Measurements from ENCODE around the gene MTHFR.

The MTHFR gene

DNA sequence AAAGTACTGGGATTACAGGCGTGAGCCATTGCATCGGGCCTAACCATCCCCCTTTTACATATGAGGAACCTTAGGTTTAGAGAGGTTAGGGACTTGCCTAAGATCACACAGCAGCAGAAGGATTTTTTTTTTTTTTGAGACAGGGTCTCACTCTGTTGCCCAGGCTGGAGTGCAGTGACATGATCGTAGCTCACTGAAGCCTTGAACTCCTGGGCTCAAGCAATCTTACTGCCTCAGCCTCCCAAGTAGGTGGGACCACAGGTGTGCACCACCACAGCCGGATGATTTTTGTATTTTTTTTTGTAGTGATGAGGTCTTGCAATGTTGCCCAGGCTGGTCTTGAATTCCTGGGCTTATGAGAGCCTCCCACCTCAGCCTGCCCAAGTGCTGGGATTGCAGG is 46.0 kb downstream of the MTHFR start:
- DNase-seq (ENCODE audit: low read depth), result no peak

DNA sequence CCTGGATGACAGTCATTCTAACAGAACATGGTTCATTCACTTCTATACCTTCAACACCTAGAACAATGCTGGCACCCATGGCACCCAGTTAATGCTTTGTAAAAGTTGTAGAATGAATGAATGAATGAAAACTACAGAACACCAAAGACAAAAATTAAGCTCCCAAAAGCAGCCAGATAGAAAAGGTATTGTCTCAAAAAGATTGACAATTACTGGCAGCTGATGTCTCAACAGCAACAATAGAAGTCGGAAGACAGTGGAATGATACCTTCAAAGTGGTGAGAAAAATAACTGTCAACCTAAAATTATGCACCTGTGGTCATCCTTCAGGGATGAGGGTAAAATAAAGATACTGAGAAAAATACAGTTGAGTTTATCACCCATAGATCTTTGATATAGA is 48.7 kb downstream of the MTHFR start:
- no peak for DNase-seq (ENCODE audit: low read depth)

DNA sequence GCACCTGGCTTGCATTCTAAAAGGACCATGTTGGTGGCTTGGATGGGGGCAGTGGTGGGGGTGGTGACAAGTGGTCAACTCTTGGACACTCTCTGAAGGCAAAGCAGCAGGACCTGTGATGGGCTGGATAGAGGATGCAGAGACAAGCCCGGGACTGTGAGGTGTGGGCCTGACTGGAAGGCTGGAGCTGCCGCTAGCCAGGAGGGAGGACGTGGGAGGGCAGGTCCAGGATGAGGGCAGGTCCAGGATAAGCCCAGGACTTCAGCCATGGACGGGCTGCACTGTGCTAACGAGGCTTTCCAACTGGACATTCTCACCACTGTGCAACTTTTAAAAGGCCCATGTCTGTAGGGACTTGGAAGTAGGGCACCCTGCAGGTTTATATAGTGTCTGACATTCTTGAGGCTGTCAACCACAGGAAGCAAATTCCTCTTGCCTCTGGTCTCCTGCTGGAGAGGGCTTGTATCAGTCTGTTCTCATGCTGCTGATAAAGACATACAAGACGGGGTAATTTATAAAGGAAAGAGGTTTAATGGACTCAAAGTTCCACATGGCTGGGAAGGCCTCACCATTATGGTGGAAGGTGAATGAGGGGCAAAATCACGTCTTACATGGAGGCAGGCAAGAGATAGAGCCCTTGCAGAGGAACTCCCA is 52.1 kb downstream of the MTHFR start:
- no peak for DNase-seq (ENCODE audit: low read depth)

DNA sequence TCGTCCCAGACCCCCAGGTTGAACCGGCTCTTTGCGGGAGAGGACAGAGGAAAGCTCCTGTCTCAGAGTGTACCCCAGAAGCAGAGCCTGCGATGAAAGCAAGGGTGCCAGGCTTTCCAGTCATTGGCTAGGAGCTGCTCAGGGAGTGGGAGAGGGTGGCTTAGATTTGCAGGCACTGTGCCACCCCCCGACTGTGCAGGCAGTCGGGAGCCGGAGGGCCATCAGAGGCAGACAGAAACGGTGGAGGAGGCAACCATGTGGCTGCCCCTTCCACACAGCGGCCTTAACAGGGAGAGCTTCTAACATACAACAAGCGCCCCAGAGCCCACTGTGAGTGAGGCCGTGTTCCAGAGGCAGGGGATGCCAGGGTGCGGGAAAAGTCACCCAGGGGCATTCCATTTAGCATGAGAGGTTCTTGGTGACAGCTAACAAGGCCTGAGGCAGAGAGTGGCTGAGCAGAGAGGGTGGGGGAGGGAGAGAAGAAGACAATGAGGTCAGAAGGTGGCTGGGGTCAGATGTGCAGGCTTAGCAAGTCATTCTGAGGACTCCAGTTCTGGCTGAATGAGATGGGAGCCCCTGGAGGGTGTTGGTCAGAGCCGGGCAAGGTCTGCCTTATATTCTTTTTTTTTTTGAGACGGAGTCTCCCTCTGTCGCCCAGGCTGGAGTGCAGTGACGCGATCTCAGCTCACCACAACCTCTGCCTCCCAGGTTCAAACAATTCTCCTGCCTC is 53.2 kb downstream of the MTHFR start:
- DNase-seq (ENCODE audit: low read depth), result no peak

DNA sequence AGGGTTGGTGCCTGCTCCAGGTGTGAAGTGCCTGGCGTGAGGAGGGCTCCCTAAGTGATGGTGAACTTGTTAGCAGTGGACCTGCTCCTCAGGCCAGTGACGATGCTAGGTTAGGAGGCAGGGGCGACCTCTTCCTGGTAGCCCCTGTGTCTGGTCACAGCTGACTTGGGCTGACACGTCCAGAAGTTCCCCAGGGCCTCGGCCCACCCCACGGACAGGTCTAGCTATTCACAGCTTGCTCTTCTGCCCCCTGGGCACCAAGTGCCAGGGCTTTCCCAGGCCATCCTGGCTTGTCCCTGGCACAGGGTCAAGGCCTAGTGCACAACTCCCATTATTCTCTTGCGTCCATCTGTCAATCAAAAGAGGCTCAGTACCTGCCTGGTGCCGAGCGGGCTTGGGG is 54.7 kb downstream of the MTHFR start:
- no peak for DNase-seq (ENCODE audit: low read depth)

DNA sequence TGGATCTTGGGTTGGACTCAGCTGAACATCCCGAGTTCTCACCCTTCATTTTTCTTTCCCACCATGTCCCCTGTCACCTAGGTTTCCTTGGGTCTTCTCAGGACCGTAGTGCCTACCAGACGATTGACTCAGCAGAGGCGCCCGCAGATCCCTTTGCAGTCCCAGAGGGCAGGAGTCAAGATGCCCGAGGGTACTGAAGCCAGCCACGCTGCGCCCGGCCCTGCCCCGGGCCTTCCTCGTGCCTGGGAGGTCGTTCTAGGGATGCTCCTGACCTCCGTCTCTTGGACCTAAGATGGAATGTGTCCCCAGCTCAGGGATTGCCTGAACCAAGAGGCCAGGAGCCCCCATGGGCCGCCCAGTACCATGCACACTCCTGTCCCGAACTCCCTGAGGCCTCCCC is 55.8 kb downstream of the MTHFR start:
- no peak for DNase-seq (ENCODE audit: low read depth)

DNA sequence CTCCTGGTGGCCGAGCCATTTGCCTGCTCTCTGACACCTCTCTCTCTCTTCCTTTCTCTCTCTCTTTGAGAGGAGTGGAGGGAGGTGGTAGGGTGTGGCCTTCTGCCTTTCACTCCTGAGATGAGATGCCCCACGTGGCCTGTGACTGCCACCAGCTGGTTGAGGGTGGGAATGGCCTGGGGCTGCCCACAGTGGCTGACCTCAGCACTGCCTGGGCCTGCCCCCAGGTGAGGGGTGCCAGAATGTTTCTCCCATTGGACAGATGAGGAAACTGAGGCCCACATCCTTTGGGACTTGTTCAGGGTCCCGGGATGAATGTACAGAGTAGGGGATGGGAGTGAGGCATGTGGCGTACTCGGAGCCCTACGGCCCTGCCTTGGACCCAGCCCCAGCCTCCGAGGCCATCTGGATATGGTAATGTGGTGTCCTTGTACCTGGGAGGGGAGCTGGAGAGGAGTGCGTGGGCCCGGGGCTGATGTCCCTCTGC is 56.5 kb downstream of the MTHFR start:
- no peak for DNase-seq (ENCODE audit: low read depth)

DNA sequence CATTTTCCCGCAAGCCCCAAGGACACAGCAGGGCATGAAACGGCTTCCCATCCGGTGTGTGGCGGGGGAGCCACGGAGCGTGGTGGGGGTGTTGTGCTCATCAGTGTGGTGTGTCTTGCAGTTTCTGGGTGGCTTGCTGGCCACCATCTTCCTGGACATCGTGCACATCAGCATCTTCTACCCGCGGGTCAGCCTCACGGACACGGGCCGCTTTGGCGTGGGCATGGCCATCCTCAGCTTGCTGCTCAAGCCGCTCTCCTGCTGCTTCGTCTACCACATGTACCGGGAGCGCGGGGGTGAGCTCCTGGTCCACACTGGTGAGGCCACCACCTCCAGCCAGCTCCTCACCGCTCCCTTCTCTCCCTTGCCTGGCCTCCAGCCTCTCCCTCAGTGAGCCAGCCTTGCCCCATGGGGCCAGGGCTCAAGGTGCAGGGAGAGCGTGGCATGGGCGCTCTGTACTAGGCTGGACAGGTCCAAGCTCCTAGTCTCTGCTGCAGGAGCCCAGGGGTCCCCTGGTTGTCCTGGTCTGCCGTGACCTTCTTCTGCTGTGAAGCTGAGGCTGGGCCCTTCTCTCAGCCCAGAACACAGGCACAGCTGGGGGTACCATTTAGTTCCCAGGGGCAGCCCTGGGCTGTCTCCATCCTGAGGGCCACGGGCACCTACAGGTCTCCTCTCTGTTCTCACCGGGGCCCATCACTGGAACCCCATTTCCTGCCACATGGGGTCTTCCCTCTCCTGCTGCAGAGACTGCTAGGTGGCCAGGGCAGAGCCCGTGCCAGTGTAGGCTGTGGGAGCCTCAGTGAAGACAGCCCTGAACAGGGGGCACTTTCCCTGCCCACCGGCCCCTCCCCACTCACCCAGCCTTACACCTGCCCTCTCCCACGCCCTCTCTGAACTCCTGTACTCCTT is 57.2 kb downstream of the MTHFR start:
- DNase-seq (ENCODE audit: low read depth), result no peak

DNA sequence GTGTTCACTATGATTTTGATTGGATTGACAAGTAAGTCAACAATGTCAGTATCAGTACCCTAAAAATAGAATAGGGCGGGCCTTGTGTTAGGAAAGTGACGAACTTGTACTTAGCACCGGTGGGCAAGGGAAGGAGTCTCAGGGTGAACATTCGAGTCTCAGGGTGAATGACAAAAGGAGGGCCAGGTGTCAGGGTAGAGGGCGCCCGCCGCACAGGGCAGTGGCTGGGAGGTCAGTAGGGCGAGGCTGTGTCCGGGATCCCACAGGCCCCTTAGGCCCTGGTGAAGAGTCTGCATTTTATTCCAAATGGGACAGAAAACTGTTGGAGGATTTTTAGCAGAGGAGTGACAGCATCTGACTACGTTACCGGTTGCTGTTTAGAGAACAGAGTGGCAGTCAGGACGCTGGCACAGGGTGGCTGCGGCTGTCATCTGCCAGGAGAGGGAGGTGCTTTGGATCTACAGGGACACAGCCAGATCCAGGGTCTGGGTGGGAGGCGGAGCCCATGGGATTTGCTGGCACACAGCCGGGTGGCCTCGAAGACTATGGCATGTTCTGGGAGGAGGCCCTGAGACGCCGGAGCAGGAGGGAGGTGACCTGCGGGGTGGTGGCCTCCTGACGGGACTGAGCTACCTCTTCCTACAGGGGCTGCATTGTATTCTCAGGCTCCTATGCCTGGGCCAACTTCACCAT is 58.8 kb downstream of the MTHFR start:
- no peak for DNase-seq (ENCODE audit: low read depth)

DNA sequence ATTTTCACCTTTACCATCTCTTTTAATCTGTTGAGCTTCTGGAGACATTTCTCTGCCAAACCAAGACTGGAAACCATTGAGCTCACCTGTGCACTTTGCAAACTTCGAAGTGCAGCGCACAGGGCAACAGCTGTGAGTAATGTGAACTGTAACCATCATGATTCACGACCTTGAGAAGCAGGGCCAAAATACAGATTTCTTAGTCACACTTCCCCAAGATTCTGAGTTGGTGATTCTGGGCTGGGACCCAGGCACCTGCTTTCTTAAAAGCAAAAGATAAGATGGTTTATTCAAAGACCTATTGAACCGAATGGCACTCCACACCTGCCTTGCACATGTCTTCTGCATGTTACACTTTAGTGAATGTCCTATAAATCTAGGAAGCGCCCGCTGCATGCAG is 59.7 kb downstream of the MTHFR start:
- no peak for DNase-seq (ENCODE audit: low read depth)

DNA sequence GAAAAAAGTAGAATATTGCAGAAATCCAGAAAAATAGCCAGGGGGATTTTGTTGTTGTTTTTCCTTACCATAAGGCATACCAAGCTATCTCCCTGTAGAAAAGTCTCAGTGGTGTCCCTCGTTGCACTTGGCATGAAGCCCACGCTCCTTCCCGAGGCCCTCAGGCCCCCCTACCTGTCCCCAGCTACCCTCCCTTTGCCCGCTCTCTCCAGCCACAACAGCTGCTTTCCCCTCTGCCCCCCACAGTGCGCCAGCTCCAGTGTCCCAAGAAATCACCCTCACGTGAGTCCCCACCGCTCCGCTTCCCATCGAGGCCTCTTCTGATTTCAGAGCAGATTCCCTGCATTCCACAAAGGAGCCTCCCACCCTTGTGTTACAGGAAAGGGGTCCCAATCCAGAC is 61.5 kb downstream of the MTHFR start:
- no peak for DNase-seq (ENCODE audit: low read depth)

DNA sequence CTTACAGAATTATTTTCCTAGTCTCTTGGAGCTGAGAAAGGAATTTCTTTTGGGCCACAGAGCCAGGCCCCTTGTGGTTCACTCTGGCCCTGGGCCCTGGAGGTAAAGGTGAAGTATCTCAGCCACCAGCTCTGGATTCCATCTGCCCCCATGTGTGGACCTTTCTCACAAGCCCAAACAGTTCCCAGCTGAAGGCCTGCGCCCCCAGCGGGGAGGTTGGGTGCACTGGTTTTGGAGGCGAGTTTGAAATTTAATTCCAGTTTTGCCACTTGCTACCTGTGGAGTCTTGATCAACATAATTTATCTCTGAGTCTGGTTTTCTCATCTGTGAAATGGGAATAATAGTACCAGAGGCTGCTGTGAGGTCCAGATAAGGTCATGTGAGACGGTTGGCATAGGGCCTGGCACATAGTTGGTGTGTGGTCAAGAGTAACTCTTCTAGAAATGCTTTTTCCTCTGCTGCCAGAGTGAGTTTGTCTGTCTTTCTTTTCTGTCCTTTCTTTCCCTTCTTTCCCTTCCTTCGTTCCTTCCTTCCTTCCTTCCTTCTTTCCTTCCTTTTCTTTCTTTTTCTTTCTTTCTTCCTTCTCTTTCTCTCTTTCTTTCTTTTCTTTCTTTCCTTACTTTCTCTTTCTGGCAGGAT is 63.7 kb downstream of the MTHFR start:
- no peak for DNase-seq (ENCODE audit: low read depth)

DNA sequence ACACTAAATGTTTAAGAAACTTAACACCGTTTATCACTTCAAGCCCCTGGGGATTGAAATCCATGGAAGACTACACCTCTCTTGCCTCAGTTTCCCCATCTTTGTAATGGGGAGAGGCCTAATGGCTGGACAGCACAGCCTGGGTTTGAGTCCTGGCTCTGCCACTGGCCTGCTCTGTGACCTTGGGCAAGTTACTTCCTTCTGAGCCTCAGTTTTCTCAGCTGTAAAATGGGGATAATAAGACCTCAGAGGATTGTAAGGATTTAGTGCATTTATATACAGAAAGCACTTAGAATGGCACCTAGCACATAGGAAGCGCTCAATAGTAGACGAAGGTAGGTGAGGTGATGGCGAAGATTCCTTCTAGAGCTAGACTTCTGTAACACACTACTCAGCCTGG is 64.3 kb downstream of the MTHFR start:
- DNase-seq (ENCODE audit: low read depth), result no peak

DNA sequence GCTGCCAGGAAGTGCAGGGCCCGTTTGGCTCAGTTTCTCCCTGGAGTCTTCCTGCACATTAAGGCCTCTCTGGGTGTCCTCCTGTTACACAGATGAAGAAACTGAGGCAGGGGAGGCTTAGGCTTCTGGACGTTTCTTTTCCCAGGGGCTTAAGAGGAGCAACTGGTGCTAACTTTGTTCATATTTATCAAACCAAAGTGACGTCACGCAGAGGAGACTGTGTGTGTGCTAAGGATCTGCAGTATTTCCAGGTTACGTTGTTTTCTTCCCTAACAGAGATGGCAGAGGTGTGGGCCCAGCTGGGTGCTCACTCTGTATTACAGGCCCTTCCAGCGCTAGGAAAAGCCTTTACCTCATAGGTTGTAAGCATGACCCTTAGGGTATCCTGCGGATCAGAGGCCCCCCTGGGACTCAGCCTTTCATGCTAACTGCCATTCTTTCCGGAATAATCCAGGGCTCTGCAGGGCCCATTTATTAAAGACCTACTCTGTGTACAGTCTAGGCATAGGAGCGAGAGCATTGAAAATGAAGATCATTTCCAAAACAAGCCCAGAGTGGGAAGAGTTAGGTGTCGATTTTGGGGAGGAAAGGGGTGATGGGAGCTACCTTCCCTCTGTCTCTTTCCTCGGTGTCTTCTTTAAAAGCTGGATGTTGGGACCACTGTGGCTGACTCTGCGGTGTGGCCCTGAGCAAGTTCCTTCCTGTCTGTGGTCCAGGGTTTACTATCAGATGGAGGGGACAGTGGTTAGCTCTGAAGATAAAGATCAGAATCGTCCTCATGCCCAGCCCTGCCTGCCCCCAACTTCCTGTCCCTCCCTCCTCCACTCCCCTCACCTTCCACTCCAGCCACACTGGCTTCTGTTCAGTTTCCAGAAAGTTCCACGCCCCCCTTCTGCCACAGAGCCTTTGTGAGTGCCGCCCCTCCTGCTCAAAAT is 65.2 kb downstream of the MTHFR start:
- DNase-seq (ENCODE audit: low read depth), result no peak

DNA sequence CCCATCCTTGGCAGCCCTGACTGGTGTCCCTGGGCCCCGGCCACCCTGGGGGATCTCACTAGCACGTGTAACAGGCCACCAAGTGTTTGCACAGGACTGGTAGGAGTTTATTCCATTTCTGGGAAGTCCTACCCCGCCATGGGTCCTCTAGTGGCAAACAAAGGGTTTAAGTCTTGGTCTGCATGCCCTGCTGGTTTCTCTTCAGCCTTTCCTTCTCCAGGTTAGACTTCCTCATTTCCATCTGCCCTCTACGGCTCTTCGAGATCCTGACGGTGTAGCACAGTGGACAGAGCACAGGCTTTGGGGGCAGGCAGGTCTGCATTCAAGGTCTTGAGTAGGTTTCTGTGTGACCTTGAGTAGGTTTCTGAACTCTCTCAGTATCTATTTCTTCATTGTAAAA is 67.0 kb downstream of the MTHFR start:
- no peak for DNase-seq (ENCODE audit: low read depth)

DNA sequence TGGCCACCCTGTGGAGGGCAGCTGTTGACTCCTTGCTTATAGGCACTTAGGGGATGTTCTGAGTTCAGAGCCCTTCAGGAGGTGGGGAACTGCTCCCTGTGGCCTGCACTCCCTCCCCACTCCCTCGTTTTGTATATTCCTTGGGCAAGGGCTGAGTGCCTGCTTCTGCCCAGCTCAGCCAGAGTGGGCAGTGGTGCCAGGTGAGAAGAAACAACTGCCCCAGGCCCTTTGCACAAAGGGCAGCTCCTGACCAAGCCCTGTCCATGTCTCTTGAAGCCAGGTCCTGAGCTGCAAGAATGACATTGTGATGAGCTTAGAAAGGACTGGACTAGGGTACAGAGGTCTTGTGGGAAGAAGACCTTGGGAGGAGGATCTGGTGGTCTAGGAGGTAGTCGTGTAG is 67.7 kb downstream of the MTHFR start:
- DNase-seq (ENCODE audit: low read depth), result no peak

DNA sequence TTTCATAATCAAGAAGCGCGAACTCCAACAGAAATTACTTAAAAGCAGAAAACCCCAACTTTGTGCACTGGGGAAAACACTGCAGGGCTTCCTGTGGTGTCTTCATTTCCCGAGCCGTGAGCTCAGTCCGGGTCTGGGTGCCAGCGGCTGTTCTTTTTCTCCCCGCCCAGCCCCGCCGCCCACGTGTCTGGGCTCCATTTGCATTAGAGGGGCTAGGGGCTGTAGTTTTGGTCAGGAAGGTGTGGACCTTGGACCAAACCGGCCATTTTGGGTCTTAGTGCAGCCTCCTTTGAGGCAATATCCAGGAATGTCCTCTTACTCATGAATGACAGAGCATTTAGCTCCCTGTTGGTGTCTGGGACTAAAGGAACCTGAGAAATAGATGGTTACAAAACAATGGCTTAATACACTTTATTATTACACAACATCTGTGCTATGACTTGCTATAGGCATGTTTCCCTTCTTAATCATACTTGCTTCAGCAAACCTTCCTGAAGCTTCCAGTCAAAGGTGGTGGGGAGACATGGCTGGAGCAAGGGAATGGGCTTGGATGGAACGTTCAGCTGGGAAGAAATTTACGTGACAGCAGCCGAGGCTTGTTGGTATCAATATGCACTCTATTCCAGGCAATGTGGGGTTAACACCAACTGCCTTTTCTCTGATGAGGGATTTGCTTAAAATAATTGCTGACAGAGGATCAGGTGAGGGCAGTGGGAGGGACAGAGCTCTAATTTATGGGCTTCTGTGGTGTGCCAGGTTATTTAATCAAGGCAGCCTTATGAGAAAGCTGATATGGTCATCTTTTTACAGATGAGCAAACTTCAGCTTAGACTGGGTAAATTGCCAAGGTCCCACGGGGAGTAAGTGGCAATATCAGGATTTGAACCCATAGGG is 68.8 kb downstream of the MTHFR start:
- no peak for DNase-seq (ENCODE audit: low read depth)

DNA sequence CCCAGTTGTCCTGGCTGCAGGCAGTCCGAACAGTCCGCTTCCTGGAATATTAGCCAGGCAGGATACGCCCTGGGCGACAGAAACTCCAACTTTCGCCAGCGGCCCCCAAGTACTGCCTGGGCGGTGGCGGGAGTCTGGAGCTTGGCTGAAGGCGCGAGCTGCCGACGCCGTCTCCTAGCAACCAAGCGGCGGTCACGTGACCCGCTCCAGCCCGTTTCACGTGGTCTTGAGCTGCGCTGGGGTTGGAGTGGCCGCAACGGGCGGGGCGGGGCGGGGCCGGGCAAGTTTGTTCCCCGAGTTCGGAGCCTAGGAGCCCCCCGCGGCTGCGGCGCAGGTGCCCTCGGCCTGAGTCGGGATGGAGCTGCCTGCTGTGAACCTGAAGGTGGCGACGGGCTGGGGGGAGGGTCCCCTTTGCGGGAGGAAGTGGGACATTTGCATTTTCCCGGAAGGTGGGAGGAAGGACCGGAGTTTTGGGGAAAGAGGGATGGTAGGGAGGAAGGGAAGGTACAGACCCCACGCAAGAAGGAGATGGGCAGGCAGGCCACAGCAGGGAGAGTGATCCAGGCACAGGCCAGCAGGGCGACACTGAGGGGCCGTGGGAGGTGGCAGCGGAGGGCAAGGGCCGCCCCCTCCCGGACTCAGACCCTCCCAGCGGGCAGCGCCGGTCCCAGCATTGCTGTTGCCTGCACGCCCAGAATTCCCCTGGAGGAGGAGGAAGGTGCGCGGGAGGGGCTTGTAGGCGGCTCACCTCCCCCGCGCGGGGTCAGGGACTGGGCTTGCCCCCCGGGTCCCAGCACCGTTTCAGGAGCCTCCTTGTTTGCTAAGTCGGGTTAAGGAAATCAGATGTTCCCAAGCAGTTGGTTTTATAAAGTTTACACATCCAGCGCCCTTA is 69.7 kb downstream of the MTHFR start, which contains the start of gene AGTRAP:
Gene AGTRAP (plus strand): TSS at position 283 of the 892 bp plus-strand sequence. CDS start 73 bp downstream, at position 356.
- DNase-seq (ENCODE audit: low read depth), result peak; percentile 78

Data from GM04504 (cell line).